Muscle layer of colon (tissue), 2 donors: ENCODE data around the gene AFP.
"Not testable (repeated sequence)": the region's sequence is repeated elsewhere in the genome, so short reads cannot be mapped to it uniquely, and the experiment has no call there.

Source experiments
- H3K27ac ChIP-seq: one replicate; pipeline ENCODE4 v1.7.0; 2013; ENCODE audit warnings: low read depth, mild to moderate bottlenecking, low read length, moderate library complexity
- H3K27me3 ChIP-seq, 2 donors: one replicate each; pipeline ENCODE4 v1.7.0; 2013; ENCODE audit warnings: low read length in 2 of 2, mild to moderate bottlenecking in 2 of 2; ENCODE audit not compliant: insufficient read depth in 2 of 2, control insufficient read depth in 1 of 2
- H3K36me3 ChIP-seq: one replicate; pipeline ENCODE4 v1.7.0; 2013; ENCODE audit warnings: mild to moderate bottlenecking, low read length; ENCODE audit not compliant: insufficient read depth
- H3K4me1 ChIP-seq: one replicate; pipeline ENCODE4 v1.7.0; 2013; ENCODE audit warnings: mild to moderate bottlenecking, low read length; ENCODE audit not compliant: insufficient read depth
- H3K4me3 ChIP-seq, 2 donors: one replicate each; pipeline ENCODE4 v1.7.0; 2013; ENCODE audit warnings: low read length in 2 of 2, low read depth in 1 of 2, mild to moderate bottlenecking in 1 of 2, moderate library complexity in 1 of 2
- H3K9ac ChIP-seq: one replicate; pipeline ENCODE4 v1.7.0; 2013; ENCODE audit warnings: low read length
- H3K9me3 ChIP-seq: one replicate; pipeline ENCODE4 v1.7.0; 2013; ENCODE audit warnings: mild to moderate bottlenecking, low read length
- donor health status: abdominal sarcoma.
- donor health status: Adenocarcinoma of cecum.

Gene AFP

DNA sequence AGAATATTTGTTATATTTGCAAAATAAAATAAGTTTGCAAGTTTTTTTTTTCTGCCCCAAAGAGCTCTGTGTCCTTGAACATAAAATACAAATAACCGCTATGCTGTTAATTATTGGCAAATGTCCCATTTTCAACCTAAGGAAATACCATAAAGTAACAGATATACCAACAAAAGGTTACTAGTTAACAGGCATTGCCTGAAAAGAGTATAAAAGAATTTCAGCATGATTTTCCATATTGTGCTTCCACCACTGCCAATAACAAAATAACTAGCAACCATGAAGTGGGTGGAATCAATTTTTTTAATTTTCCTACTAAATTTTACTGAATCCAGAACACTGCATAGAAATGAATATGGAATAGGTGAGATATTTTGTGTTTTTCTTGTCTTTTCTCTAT, at the start of gene AFP:
AFP (plus strand) TSS at position 238 of the 400 bp plus-strand sequence; CDS start at position 280, 42 bp downstream.
- no peak within 1 kb of the TSS for H3K4me3 ChIP-seq
- no peaks in the 10 kb centered on the region for H3K4me1 ChIP-seq
- H3K9ac ChIP-seq, result no peak within 1 kb of the TSS
- no peaks in the 10 kb centered on the region for H3K9me3 ChIP-seq
- H3K27ac ChIP-seq, result no peak within 1 kb of the TSS
- no peaks in the 10 kb centered on the region for H3K36me3 ChIP-seq
- H3K27me3 ChIP-seq, result no peaks in the 10 kb centered on the region

DNA sequence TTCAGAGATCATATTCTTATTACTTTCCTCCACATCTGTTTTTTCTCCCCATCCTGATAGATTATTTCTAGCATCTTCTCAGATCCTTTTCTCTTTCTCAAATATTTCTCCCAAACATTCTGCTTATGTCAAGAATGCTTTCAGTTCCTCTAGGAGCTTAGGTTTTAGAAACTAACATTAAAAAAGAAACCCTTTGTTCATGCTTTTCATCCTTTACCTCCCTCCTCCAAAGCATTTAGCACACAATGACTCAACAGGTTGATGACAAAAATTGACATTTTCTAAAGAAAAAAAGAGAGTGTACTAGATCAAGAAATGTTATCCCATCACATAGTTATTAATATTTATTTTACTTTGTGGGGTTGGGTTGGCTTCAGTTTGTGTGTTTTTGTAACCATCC, 48.5 kb upstream of the AFP start:
- Histone ChIP-seq H3K27ac (no peak overlapping the region), H3K9me3 (no peaks in the 10 kb centered on the region), H3K27me3 (no peaks in the 10 kb centered on the region), H3K4me1 (no peaks in the 10 kb centered on the region), H3K36me3 (no peaks in the 10 kb centered on the region), H3K4me3 (no peak overlapping the region), H3K9ac (no peak overlapping the region)

DNA sequence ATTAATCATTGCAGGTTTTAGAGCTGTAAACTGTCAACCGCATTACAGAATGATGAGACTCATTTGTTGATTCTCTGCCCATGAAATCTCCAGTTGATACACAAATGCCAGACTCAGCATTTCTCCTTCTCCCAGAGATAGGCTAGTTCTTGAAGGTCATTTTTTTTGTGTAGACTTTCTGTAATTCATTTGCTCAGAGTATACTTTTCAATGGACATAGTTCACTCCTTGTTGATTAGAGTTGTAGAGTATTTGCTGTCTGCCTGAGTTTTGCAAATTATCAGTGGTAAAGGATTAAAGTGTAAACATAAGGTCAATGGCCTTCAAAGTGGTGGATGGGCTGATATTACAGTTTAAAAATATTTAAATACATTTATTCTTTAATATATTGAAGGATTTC, 47.1 kb upstream of the AFP start:
- Histone ChIP-seq H3K36me3 (no peaks in the 10 kb centered on the region), H3K27me3 (no peaks in the 10 kb centered on the region), H3K4me1 (no peaks in the 10 kb centered on the region), H3K4me3 (no peak overlapping the region), H3K27ac (no peak overlapping the region), H3K9ac (no peak overlapping the region), H3K9me3 (no peaks in the 10 kb centered on the region)

DNA sequence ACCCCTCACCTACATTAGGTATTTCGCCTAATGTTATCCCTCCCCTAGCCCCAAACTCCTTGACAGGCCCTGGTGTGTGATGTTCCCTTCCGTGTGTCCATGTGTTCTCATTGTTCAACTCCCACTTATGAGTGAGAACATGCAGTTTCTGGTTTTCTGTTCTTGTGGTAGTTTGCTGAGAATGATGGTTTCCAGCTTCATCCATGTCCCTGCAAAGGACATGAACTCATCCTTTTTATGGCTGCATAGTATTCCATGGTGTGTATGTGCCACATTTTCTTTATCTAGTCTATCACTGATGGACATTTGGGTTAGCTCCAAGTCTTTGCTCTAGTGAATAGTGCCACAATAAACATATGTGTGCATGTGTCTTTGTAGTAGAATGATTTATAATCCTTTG, 46.4 kb upstream of the AFP start:
- H3K4me1 ChIP-seq, H3K4me3 ChIP-seq, H3K9me3 ChIP-seq, H3K27ac ChIP-seq, H3K9ac ChIP-seq, H3K27me3 ChIP-seq, H3K36me3 ChIP-seq: not testable (repeated sequence)

DNA sequence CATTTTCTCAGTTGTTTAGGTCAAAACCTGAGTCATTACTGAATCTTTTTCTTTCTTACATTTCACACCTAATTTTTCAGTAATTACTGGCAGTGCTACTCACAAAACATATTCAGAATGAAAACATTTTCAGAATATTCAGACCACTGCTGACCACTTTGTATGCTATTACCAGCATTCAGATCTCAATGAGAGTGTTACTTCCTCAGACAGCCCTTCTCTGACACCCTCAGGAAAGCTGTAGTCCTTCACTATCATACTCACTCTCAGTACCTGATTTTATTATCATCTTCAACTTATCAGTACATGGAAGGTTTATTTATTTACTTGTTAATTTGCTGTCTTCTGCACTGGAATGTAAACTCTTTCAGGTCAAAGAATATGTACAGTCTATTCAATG, 44.2 kb upstream of the AFP start:
- Histone ChIP-seq H3K4me1 (no peaks in the 10 kb centered on the region), H3K9me3 (no peaks in the 10 kb centered on the region), H3K4me3 (no peak overlapping the region), H3K36me3 (no peaks in the 10 kb centered on the region), H3K9ac (no peak overlapping the region), H3K27ac (no peak overlapping the region), H3K27me3 (no peaks in the 10 kb centered on the region)

DNA sequence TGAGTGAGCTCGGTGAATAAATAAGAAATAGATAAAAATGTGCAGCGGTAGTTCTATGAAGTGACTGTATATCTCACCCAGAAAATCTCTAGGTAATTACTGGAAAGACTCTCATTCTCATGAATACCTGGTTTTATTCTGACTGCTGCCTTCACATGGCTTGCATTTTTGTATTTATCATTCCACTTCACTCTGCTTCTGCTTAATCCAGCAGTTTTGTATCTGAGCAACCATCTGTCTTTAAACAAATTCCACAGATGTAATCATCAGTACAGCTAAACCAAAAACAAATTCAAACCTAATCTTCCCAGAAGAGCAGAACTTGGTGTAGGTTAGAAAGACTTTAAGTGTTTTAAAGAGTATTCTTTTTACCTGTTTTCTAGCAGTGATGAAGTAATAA, 43.1 kb upstream of the AFP start:
- no peak overlapping the region for H3K27ac ChIP-seq
- H3K27me3 ChIP-seq, result no peaks in the 10 kb centered on the region
- no peak overlapping the region for H3K4me3 ChIP-seq
- H3K9me3 ChIP-seq, result no peaks in the 10 kb centered on the region
- no peaks in the 10 kb centered on the region for H3K36me3 ChIP-seq
- H3K9ac ChIP-seq, result no peak overlapping the region
- H3K4me1 ChIP-seq, result no peaks in the 10 kb centered on the region

DNA sequence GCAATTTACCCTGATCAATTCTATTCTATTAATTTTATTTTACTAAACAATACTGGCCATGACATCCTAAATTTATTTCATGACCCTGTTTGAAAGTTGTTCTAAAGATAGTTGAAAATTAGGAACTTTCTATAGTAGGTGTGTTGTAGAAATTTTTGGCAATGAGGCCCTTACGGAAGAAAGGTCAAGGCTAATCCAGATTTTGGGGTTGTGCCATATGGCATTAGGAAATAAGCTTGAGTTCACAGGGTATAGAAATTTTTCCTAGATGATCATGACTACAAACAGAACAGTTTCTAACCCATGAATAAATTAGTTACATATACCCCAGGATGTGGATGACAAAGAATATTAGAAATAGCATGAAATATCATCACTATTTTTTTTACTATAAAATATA, 39.7 kb upstream of the AFP start:
- no peaks in the 10 kb centered on the region for H3K4me1 ChIP-seq
- H3K36me3 ChIP-seq, result no peaks in the 10 kb centered on the region
- H3K9ac ChIP-seq, result no peak overlapping the region
- no peaks in the 10 kb centered on the region for H3K9me3 ChIP-seq
- no peak overlapping the region for H3K27ac ChIP-seq
- H3K4me3 ChIP-seq, result no peak overlapping the region
- H3K27me3 ChIP-seq, result no peaks in the 10 kb centered on the region

DNA sequence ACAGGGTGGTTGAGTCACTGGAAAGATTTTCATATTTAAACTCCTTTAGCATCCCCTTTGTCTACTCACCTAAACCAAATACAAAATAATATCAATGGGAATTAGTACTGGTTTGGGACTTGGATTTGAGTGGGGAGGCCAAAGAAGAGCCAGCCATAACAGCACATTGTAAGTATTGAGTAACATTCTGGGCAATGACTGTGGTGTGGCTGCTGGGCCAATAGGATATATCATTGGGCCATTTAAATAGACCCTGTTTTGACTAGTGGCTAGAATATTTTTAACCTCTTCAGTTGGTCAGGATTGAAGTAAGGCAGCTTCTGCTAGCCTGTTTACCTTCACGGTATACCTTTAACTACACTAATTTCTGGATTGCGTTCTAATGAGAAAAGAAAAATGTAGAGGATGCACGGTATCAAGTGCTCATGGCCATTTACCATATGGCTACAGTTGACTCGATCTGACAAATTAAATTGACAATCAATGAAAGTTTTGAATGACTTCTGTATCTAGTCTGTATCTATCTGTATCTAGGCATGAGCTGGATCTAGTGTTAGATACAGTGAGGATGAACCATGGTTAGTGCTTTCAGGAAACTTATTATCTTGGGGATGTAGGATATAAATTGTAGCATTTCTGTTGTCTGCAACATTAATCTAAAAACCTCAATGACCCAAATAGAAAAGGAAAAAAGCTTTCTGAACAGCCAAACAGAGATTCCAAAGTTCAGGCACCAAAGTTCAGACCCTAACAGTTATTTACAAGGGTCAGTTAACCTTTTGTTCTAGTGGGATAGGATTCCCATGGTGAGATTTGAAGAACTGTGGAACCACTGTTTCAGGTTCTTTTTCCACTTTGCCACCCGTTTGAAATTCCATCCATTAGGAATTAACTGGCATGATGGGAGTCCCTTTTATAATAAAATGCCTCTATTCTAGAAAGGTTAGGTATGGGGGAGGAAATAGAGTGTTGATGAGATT, 38.7 kb upstream of the AFP start:
- H3K9ac ChIP-seq, result no peak overlapping the region
- no peaks in the 10 kb centered on the region for H3K36me3 ChIP-seq
- H3K4me3 ChIP-seq, result no peak overlapping the region
- H3K27ac ChIP-seq, result no peak overlapping the region
- H3K9me3 ChIP-seq, result no peaks in the 10 kb centered on the region
- H3K4me1 ChIP-seq, result no peaks in the 10 kb centered on the region
- no peaks in the 10 kb centered on the region for H3K27me3 ChIP-seq

DNA sequence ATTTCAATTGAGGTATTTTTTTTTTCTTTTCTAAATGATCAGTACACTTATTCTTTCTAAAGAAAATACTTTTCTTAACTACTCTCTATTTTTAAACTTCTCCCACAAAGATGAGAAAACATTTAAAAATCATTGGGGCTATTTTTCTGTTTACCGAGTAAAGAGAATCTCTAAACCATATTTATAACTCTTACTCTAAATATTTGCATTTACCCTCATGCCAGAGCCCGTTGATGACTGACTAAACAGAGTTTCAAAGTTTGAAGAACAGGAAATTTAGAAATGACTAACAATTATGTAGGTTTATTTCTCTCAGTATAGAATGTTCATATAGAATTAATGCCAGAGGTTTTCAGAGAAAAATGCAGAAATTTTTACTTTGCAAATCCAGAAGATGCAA, 34.6 kb upstream of the AFP start:
- no peaks in the 10 kb centered on the region for H3K9me3 ChIP-seq

DNA sequence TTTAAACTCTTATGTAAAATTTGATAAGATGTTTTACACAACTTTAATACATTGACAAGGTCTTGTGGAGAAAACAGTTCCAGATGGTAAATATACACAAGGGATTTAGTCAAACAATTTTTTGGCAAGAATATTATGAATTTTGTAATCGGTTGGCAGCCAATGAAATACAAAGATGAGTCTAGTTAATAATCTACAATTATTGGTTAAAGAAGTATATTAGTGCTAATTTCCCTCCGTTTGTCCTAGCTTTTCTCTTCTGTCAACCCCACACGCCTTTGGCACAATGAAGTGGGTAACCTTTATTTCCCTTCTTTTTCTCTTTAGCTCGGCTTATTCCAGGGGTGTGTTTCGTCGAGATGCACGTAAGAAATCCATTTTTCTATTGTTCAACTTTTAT, 32.0 kb upstream of the AFP start, which contains the start of gene ALB:
ALB (plus strand) TSS at position 246 of the 400 bp plus-strand sequence; CDS start at position 287, 41 bp downstream.
- H3K27me3 ChIP-seq, result no peaks in the 10 kb centered on the region
- H3K27ac ChIP-seq, result no peak within 1 kb of the TSS
- H3K9ac ChIP-seq, result no peak within 1 kb of the TSS
- no peaks in the 10 kb centered on the region for H3K9me3 ChIP-seq
- H3K4me3 ChIP-seq, result no peak within 1 kb of the TSS
- H3K36me3 ChIP-seq, result no peaks in the 10 kb centered on the region
- H3K4me1 ChIP-seq, result no peaks in the 10 kb centered on the region

More for the DNA sequence above, 34.6 kb upstream of the AFP start:
- Histone ChIP-seq H3K36me3 (no peaks in the 10 kb centered on the region), H3K4me1 (no peaks in the 10 kb centered on the region), H3K4me3 (no peak overlapping the region), H3K27me3 (no peaks in the 10 kb centered on the region), H3K9ac (no peak overlapping the region), H3K27ac (no peak overlapping the region)

DNA sequence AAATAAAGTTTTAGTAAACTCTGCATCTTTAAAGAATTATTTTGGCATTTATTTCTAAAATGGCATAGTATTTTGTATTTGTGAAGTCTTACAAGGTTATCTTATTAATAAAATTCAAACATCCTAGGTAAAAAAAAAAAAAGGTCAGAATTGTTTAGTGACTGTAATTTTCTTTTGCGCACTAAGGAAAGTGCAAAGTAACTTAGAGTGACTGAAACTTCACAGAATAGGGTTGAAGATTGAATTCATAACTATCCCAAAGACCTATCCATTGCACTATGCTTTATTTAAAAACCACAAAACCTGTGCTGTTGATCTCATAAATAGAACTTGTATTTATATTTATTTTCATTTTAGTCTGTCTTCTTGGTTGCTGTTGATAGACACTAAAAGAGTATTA, 31.6 kb upstream of the AFP start:
- no peaks in the 10 kb centered on the region for H3K36me3 ChIP-seq
- H3K9ac ChIP-seq, result no peak overlapping the region
- no peaks in the 10 kb centered on the region for H3K27me3 ChIP-seq
- H3K9me3 ChIP-seq, result no peaks in the 10 kb centered on the region
- H3K4me3 ChIP-seq, result no peak overlapping the region
- H3K4me1 ChIP-seq, result no peaks in the 10 kb centered on the region
- no peak overlapping the region for H3K27ac ChIP-seq

DNA sequence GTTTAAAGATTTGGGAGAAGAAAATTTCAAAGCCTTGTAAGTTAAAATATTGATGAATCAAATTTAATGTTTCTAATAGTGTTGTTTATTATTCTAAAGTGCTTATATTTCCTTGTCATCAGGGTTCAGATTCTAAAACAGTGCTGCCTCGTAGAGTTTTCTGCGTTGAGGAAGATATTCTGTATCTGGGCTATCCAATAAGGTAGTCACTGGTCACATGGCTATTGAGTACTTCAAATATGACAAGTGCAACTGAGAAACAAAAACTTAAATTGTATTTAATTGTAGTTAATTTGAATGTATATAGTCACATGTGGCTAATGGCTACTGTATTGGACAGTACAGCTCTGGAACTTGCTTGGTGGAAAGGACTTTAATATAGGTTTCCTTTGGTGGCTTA, 30.9 kb upstream of the AFP start:
- H3K4me3 ChIP-seq, result no peak overlapping the region
- no peak overlapping the region for H3K9ac ChIP-seq
- no peak overlapping the region for H3K27ac ChIP-seq
- H3K4me1 ChIP-seq, result no peaks in the 10 kb centered on the region
- H3K27me3 ChIP-seq, result no peaks in the 10 kb centered on the region
- H3K36me3 ChIP-seq, result no peaks in the 10 kb centered on the region
- no peaks in the 10 kb centered on the region for H3K9me3 ChIP-seq
